Fibroblast of lung (primary cell): Measurements from ENCODE around the gene LTBP1.

ENCODE experiments used
- CTCF ChIP-seq, 2 donors: IDR thresholded peaks in 1 of 2; conservative IDR thresholded peaks in 1 of 2; 1 replicate in 1 of 2; 2 replicates in 1 of 2; pipeline ENCODE4 v1.5.1; 2011 to 2012; ENCODE audit warnings: low read length in 2 of 2, control low read depth in 1 of 2, inconsistent platforms in 1 of 2, low read depth in 1 of 2, mild to moderate bottlenecking in 1 of 2
- EZH2 ChIP-seq: IDR thresholded peaks from 2 replicates; pipeline ENCODE4 v1.5.1; 2012; ENCODE audit warnings: low read length, control low read depth, mild to moderate bottlenecking; ENCODE audit errors: missing control alignments

GRCh38 chr2:33188799-33189198 lies 242.0 kb downstream of the LTBP1 start:
- TF ChIP-seq CTCF (conservative IDR thresholded peaks at IDR 0.05 in 1 of 2, IDR thresholded peaks at IDR 0.05 in 1 of 2; ENCODE audit: low read depth in 1 of 2, low read length in 2 of 2) = no peak
- TF ChIP-seq EZH2 = no peak
